Measurements from ENCODE around the gene PCCA.

DNA sequence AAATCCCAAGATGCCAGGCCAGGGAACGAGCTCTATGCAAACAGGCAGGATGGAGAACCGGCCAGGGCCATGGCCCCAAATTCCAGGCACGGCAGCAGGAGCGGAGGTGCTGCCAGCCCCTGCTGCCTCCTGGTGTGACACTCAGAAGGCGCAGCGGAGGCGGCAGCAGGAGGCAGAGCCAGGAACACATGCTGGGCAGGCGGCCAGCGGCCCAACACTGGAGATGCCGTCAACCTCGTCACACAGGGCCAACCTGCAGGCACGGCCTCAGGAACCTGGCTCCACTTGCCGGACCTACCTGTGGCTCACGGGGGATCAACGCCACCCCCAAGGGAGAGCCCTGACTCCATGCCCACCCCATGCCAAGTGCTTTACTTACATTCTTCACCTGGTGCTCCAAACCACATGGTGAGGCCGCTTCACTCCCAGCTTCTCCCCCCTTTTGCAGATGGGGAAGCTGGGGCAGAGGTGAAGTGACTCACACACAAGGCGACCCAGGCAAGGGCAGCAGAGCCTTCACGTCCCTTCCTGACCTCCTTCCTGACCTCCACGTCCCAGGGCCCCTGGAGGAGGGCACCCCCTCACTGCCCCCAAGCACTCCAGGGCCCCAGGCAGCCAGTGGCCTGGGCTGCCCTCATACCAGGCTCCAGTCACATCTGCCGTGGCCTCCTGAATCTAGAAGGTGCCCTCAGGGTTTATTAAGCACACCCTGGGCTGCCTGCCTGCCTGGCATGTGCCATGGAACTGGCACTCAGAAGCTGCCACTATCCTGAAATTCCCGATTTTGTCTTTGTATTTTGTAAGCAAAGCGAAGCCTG lies 456.2 kb downstream of the PCCA start:
- TF ChIP-seq, protein P1, sequence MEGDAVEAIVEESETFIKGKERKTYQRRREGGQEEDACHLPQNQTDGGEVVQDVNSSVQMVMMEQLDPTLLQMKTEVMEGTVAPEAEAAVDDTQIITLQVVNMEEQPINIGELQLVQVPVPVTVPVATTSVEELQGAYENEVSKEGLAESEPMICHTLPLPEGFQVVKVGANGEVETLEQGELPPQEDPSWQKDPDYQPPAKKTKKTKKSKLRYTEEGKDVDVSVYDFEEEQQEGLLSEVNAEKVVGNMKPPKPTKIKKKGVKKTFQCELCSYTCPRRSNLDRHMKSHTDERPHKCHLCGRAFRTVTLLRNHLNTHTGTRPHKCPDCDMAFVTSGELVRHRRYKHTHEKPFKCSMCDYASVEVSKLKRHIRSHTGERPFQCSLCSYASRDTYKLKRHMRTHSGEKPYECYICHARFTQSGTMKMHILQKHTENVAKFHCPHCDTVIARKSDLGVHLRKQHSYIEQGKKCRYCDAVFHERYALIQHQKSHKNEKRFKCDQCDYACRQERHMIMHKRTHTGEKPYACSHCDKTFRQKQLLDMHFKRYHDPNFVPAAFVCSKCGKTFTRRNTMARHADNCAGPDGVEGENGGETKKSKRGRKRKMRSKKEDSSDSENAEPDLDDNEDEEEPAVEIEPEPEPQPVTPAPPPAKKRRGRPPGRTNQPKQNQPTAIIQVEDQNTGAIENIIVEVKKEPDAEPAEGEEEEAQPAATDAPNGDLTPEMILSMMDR (conservative IDR thresholded peaks at IDR 0.05) = no peak
- no peak for TF ChIP-seq EZH2 (IDR thresholded peaks at IDR 0.05; ENCODE audit: low read depth)

All from PC-9 (cell line).